Astrocyte (in vitro differentiated cells and primary cell): ENCODE results near the gene PCDHA10. TPM values are rescaled to one million over a fixed set of nuclear protein-coding genes. Genes with fewer than 3 reads are reported as not detected.

Experiments used
- DNase-seq: peaks from one replicate; pipeline ENCODE4 v3.0.0-alpha.2; 2010; ENCODE audit warnings: low read depth
- FAIRE-seq: peaks from 2 replicates; lab custom pipeline; 2011; peaks lifted over from hg19 to GRCh38; lab: Jason Lieb, UNC
- H2AFZ ChIP-seq: 2 replicates; pipeline ENCODE4 v1.6.0; 2012; ENCODE audit warnings: low read depth, low read length, inconsistent platforms
- H3K27ac ChIP-seq: 2 replicates; pipeline ENCODE4 v1.5.1; 2011; ENCODE audit warnings: low read depth, low read length, inconsistent platforms
- H3K27me3 ChIP-seq: 2 replicates; pipeline ENCODE4 v1.6.0; 2011; ENCODE audit warnings: low read length, inconsistent platforms; ENCODE audit not compliant: insufficient read depth
- H3K36me3 ChIP-seq: 2 replicates; pipeline ENCODE4 v1.5.1; 2011; ENCODE audit warnings: low read length, inconsistent platforms; ENCODE audit not compliant: insufficient read depth
- H3K4me1 ChIP-seq: 2 replicates; pipeline ENCODE4 v1.5.1; 2011; ENCODE audit warnings: low read length, inconsistent platforms; ENCODE audit not compliant: insufficient read depth
- H3K4me2 ChIP-seq: 2 replicates; pipeline ENCODE4 v1.6.0; 2012; ENCODE audit warnings: low read length, inconsistent platforms
- H3K4me3 ChIP-seq: 2 replicates; pipeline ENCODE4 v1.5.1; 2011; ENCODE audit warnings: low read depth, mild to moderate bottlenecking, low read length, inconsistent platforms; ENCODE audit not compliant: insufficient read depth
- H3K79me2 ChIP-seq: 2 replicates; pipeline ENCODE4 v1.6.0; 2012; ENCODE audit warnings: mild to moderate bottlenecking, low read length, inconsistent platforms; ENCODE audit not compliant: insufficient read depth
- H3K9ac ChIP-seq: 2 replicates; pipeline ENCODE4 v1.6.0; 2012; ENCODE audit warnings: mild to moderate bottlenecking, low read length, inconsistent platforms
- H3K9me3 ChIP-seq: 2 replicates; pipeline ENCODE4 v1.5.1; 2012; ENCODE audit warnings: low read depth, mild to moderate bottlenecking, low read length, inconsistent platforms; ENCODE audit not compliant: insufficient read depth
- H4K20me1 ChIP-seq: 2 replicates; pipeline ENCODE4 v1.6.0; 2012; ENCODE audit warnings: low read length, inconsistent platforms; ENCODE audit not compliant: insufficient read depth
- H3K27ac Mint-ChIP-seq: one replicate; pipeline ENCODE4 v1.8.0; 2021; ENCODE audit warnings: mild to moderate bottlenecking, mixed read lengths; ENCODE audit not compliant: unreplicated experiment
- H3K27me3 Mint-ChIP-seq: one replicate; pipeline ENCODE4 v1.8.0; 2021; ENCODE audit warnings: low read depth, mixed read lengths; ENCODE audit not compliant: unreplicated experiment
- H3K36me3 Mint-ChIP-seq: one replicate; pipeline ENCODE4 v1.8.0; 2021; ENCODE audit warnings: low read depth, mixed read lengths; ENCODE audit not compliant: unreplicated experiment
- H3K4me1 Mint-ChIP-seq: one replicate; pipeline ENCODE4 v1.8.0; 2021; ENCODE audit warnings: low read depth, mixed read lengths; ENCODE audit not compliant: unreplicated experiment
- H3K4me3 Mint-ChIP-seq: one replicate; pipeline ENCODE4 v1.8.0; 2021; ENCODE audit warnings: mild to moderate bottlenecking, moderate library complexity, mixed read lengths; ENCODE audit not compliant: unreplicated experiment
- H3K9me3 Mint-ChIP-seq: one replicate; pipeline ENCODE4 v1.8.0; 2021; ENCODE audit warnings: mild to moderate bottlenecking, mixed read lengths; ENCODE audit not compliant: unreplicated experiment
- CTCF ChIP-seq: IDR thresholded peaks from 2 replicates; pipeline ENCODE4 v1.5.1; 2011; ENCODE audit warnings: low read depth, mild to moderate bottlenecking, inconsistent platforms, low read length, moderate library complexity; ENCODE audit not compliant: insufficient read depth
- EZH2 ChIP-seq: IDR thresholded peaks from 2 replicates; pipeline ENCODE4 v1.6.1; 2012; ENCODE audit warnings: mild to moderate bottlenecking, low read length, inconsistent platforms; ENCODE audit not compliant: insufficient read depth
- total RNA-seq: library from RNA; stranded (reverse); gene quantifications from 2 replicates; pipeline ENCODE4 v1.2.1, GENCODE V29; 2021

The PCDHA10 gene
- total RNA-seq, 1 donor from 2014 or later = 16.0 TPM

- H3K4me3 ChIP-seq = no peak overlapping the region
- Mint-ChIP-seq H3K4me1 (peaks cover 4% of the 10 kb centered on the region), H3K27ac (no peak overlapping the region), H3K36me3 (peaks cover 8% of the 10 kb centered on the region), H3K27me3 (no peaks in the 10 kb centered on the region), H3K4me3 (peak overlapping the region; percentile 89), H3K9me3 (no peaks in the 10 kb centered on the region)
- DNase-seq = no peak
- no peak for FAIRE-seq
- no peaks in the 10 kb centered on the region for H3K36me3 ChIP-seq
- peaks cover 5% of the 10 kb centered on the region for H3K9me3 ChIP-seq
- H3K4me2 ChIP-seq = no peak overlapping the region
- H3K79me2 ChIP-seq = no peaks in the 10 kb centered on the region
- TF ChIP-seq CTCF (no peak), EZH2 (no peak)
- no peak overlapping the region for H2AFZ ChIP-seq
- no peak overlapping the region for H3K27ac ChIP-seq
- H3K27me3 ChIP-seq = no peaks in the 10 kb centered on the region
- no peaks in the 10 kb centered on the region for H4K20me1 ChIP-seq
- no peaks in the 10 kb centered on the region for H3K4me1 ChIP-seq
- H3K9ac ChIP-seq = no peak overlapping the region
Observed at GRCh38 chr5:140869555-140869886, 13.8 kb downstream of the PCDHA10 start.

- no peak for FAIRE-seq
- Mint-ChIP-seq H3K4me1 (peaks cover 6% of the 10 kb centered on the region), H3K4me3 (no peak overlapping the region), H3K9me3 (no peaks in the 10 kb centered on the region), H3K36me3 (peaks cover 8% of the 10 kb centered on the region), H3K27ac (no peak overlapping the region), H3K27me3 (no peaks in the 10 kb centered on the region)
- Histone ChIP-seq H3K27me3 (no peaks in the 10 kb centered on the region), H3K27ac (no peak overlapping the region), H2AFZ (no peak overlapping the region), H3K4me3 (no peak overlapping the region), H3K9ac (no peak overlapping the region), H3K36me3 (no peaks in the 10 kb centered on the region), H3K4me1 (no peaks in the 10 kb centered on the region), H3K79me2 (no peaks in the 10 kb centered on the region), H3K4me2 (no peak overlapping the region), H4K20me1 (no peaks in the 10 kb centered on the region), H3K9me3 (peaks cover 5% of the 10 kb centered on the region)
- no peak for TF ChIP-seq EZH2
- TF ChIP-seq CTCF = no peak
- DNase-seq = no peak
Observed at GRCh38 chr5:140870221-140871201, 14.8 kb downstream of the PCDHA10 start.
